ENCODE measurements around the gene GTF2F1. TPM values are rescaled to one million over a fixed set of nuclear protein-coding genes. Genes with fewer than 3 reads are reported as not detected.

Gene GTF2F1
- total and polyA plus RNA-seq, 9 of the 15 experiments (the other 6 are each of a cell fraction or from before 2014, with no cell fraction given) = 4.7 to 75.4 (median 68.4) TPM

DNA sequence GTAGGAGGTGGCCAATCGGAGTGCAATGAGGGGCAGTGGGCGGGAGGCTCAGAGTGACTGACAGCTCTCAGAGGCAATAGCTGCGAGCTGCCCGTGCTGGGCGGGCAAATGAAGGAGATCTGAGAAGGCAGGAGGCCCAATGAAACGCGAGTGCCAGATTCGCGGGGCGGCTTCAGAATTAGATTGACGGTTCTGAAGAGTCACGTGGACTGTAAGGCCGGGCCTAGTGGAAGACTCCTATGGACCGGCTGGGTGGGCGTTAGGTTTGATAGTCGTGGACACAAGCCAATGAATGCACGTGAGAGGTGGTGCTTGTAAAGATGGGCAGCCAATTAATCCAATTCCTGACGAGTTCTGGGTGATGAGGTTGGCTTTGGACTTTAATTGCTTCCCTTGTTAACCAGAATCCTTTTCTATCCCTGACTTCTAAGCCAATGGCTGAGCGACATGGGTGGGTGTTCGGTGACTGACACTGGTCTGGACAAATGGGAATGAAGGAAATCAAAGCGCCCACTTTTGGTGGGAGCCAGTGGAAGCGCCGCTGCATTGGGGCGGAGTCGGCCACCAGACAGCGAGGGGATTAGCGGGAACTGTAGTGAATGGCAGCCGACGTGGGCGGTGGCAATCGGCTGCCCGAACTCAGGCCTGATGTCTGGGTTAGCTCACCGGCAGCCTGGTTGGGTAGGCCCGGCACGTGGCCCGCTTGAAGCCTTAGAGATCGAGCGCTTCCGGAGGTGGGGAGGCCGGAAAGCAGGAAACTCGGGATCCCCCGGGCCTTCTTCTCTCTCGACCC is 32.2 kb upstream of the GTF2F1 start (continued):
- TF ChIP-seq MEF2A (IDR thresholded peaks at IDR 0.05; ENCODE audit: control insufficient read depth, low read depth, low read length) (no peak), XRCC3 (IDR thresholded peaks at IDR 0.05) (no peak), ZNF589 (CRISPR knock-in tag; IDR thresholded peaks at IDR 0.05; ENCODE audit: low read depth) (peak; percentile 95), ZNF717 (CRISPR knock-in tag; IDR thresholded peaks at IDR 0.05) (no peak), PRPF4 (IDR thresholded peaks at IDR 0.05; ENCODE audit: insufficient read depth, low read depth, low read length, poor library complexity, severe bottlenecking) (no peak), SMARCB1 (IDR thresholded peaks at IDR 0.05; ENCODE audit: insufficient read length, low read depth) (no peak), ZNF408 (CRISPR knock-in tag; IDR thresholded peaks at IDR 0.05; ENCODE audit: low read depth) (no peak), ZBTB7A (IDR thresholded peaks at IDR 0.05; ENCODE audit: borderline replicate concordance, control insufficient read depth, low read depth, low read length) (0 out of 2 replicates have a peak, but pooled peaks have one; percentile 44), ZFP30 (CRISPR knock-in tag; IDR thresholded peaks at IDR 0.05; ENCODE audit: borderline replicate concordance) (no peak), HDAC6 (IDR thresholded peaks at IDR 0.05; ENCODE audit: low read depth, low read length) (no peak), ZNF140 (CRISPR knock-in tag; IDR thresholded peaks at IDR 0.05) (no peak), NUFIP1 (IDR thresholded peaks at IDR 0.05; ENCODE audit: partially characterized antibody) (no peak), TAF1 (IDR thresholded peaks at IDR 0.05; ENCODE audit: control insufficient read depth, extremely low read depth, insufficient read depth, low read length, severe bottlenecking) (peak; percentile 41), SMARCE1 (IDR thresholded peaks at IDR 0.05) (no peak), HNRNPH1 (optimal IDR thresholded peaks at IDR 0.05; ENCODE audit: low read depth, low read length) (no peak), NFE2L1 (tag; IDR thresholded peaks at IDR 0.05; ENCODE audit: borderline replicate concordance, low read depth) (no peak)
- TF ChIP-seq, protein P1, sequence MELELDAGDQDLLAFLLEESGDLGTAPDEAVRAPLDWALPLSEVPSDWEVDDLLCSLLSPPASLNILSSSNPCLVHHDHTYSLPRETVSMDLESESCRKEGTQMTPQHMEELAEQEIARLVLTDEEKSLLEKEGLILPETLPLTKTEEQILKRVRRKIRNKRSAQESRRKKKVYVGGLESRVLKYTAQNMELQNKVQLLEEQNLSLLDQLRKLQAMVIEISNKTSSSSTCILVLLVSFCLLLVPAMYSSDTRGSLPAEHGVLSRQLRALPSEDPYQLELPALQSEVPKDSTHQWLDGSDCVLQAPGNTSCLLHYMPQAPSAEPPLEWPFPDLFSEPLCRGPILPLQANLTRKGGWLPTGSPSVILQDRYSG (tag; conservative IDR thresholded peaks at IDR 0.05; ENCODE audit: low read depth) = peak; percentile 95
- TF ChIP-seq, protein P2, sequence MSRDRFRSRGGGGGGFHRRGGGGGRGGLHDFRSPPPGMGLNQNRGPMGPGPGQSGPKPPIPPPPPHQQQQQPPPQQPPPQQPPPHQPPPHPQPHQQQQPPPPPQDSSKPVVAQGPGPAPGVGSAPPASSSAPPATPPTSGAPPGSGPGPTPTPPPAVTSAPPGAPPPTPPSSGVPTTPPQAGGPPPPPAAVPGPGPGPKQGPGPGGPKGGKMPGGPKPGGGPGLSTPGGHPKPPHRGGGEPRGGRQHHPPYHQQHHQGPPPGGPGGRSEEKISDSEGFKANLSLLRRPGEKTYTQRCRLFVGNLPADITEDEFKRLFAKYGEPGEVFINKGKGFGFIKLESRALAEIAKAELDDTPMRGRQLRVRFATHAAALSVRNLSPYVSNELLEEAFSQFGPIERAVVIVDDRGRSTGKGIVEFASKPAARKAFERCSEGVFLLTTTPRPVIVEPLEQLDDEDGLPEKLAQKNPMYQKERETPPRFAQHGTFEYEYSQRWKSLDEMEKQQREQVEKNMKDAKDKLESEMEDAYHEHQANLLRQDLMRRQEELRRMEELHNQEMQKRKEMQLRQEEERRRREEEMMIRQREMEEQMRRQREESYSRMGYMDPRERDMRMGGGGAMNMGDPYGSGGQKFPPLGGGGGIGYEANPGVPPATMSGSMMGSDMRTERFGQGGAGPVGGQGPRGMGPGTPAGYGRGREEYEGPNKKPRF (IDR thresholded peaks at IDR 0.05; ENCODE audit: low read depth, low read length) = no peak
- TF ChIP-seq, protein P3, sequence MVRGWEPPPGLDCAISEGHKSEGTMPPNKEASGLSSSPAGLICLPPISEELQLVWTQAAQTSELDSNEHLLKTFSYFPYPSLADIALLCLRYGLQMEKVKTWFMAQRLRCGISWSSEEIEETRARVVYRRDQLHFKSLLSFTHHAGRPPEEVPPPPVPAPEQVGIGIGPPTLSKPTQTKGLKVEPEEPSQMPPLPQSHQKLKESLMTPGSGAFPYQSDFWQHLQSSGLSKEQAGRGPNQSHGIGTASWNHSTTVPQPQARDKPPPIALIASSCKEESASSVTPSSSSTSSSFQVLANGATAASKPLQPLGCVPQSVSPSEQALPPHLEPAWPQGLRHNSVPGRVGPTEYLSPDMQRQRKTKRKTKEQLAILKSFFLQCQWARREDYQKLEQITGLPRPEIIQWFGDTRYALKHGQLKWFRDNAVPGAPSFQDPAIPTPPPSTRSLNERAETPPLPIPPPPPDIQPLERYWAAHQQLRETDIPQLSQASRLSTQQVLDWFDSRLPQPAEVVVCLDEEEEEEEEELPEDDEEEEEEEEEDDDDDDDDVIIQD (CRISPR knock-in tag; IDR thresholded peaks at IDR 0.05) = no peak
- TF ChIP-seq, protein P4, sequence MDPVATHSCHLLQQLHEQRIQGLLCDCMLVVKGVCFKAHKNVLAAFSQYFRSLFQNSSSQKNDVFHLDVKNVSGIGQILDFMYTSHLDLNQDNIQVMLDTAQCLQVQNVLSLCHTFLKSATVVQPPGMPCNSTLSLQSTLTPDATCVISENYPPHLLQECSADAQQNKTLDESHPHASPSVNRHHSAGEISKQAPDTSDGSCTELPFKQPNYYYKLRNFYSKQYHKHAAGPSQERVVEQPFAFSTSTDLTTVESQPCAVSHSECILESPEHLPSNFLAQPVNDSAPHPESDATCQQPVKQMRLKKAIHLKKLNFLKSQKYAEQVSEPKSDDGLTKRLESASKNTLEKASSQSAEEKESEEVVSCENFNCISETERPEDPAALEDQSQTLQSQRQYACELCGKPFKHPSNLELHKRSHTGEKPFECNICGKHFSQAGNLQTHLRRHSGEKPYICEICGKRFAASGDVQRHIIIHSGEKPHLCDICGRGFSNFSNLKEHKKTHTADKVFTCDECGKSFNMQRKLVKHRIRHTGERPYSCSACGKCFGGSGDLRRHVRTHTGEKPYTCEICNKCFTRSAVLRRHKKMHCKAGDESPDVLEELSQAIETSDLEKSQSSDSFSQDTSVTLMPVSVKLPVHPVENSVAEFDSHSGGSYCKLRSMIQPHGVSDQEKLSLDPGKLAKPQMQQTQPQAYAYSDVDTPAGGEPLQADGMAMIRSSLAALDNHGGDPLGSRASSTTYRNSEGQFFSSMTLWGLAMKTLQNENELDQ (CRISPR knock-in tag; IDR thresholded peaks at IDR 0.05; ENCODE audit: borderline replicate concordance) = peak; percentile 85; the same call in 1 of the 2 replicates

All from K562 (cell line).